HG03066 (cell line): Measurements from ENCODE around the gene EPB41L4B.
A peak's percentile ranks its signal among the peaks of the same experiment; 100 is the strongest.
"Not testable (repeated sequence)": the region's sequence is repeated elsewhere in the genome, so short reads cannot be mapped to it uniquely, and the experiment has no call there.

Experiments used
- ATAC-seq: cut with Tn5 transposase; IDR thresholded peaks from one replicate; pipeline ENCODE4 v1.9.1; 2021; ENCODE audit warnings: low read depth; ENCODE audit not compliant: unreplicated experiment

Gene EPB41L4B

DNA sequence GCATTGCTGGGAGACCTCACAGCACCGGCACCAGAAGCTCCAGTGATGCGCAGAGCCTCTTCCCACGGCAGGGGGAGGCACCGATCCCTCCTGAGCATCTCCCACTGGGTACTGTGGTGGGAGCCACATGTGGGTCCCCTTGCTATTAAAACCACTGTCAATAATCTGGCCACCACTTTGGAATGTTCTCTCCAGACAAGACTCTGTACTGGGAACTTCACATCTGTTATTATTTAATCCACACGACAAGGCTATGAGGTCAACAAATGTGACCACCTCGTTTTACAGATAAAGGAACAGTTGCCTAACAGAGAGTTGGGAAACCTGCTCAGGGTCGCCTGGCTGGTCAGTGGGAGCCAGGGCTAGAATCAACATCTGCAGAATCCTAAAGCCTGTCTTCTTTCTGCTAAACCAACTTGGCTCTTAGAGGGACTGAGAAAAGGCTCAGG, 72.7 kb downstream of the EPB41L4B start:
- no peak for ATAC-seq

DNA sequence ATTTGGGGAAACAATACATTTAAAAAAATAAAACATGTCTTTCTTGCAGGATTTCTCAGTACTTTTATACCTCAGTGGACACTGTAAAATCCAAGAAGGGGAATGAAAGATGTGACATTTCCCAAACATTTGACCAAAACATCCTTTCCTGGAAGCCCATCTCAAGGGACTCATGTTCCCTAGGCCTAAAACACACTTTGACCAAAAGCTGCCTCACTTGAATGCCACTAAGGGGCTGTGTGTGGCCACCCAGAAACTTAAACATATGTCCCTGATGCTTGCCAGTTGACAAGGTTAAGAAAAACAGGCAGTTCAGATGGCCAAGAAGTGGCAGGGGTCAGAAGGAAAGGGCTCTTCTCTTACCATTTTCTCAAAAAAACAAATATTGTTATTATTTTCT, 73.6 kb downstream of the EPB41L4B start:
- ATAC-seq, result no peak

DNA sequence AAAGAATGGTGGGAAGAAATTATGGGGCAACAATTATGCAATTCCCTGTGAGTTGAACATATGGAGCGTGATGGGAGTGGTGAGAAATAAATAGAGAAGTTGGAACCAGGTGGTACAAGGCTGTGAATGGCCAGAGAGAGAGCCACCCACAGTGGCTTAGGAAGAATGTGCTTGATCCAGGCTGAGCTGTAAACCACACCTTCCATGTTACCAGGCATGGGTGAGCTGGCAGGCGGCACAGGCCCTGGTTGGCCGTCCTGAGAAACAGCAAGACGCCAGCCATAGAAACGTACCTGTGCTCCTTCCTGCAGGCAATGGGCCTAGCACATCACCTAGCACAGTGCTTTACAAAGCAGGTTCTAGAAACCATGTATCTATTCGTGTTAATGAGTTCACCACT, 74.3 kb downstream of the EPB41L4B start:
- ATAC-seq, result no peak

DNA sequence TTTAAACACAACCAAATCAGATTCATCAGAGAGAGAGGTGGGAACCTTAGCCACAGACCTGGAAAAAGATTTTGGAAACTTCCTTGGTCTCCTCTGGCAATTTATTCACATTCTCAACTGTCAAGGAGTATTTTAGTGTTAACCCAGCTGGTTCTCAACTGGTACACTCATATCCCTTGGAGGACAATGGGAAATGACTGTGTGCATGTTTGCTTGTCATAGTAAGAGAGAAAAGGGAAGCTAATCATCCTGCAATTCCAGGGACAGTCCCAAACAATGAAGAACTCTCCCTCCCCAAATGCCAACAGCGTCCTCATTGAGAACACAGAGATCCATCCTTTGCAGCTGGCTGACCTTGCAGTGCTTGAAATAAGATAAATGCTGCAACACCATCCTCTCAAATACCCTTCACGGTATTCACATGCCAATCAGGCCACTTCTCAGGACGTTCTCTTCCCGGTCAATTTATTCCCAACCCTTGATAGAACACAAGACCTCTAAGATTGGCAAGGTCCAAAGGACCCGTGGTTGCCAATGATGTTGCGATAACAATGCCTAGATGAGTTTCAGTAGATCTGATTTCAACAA, 75.5 kb downstream of the EPB41L4B start:
- ATAC-seq, result no peak

DNA sequence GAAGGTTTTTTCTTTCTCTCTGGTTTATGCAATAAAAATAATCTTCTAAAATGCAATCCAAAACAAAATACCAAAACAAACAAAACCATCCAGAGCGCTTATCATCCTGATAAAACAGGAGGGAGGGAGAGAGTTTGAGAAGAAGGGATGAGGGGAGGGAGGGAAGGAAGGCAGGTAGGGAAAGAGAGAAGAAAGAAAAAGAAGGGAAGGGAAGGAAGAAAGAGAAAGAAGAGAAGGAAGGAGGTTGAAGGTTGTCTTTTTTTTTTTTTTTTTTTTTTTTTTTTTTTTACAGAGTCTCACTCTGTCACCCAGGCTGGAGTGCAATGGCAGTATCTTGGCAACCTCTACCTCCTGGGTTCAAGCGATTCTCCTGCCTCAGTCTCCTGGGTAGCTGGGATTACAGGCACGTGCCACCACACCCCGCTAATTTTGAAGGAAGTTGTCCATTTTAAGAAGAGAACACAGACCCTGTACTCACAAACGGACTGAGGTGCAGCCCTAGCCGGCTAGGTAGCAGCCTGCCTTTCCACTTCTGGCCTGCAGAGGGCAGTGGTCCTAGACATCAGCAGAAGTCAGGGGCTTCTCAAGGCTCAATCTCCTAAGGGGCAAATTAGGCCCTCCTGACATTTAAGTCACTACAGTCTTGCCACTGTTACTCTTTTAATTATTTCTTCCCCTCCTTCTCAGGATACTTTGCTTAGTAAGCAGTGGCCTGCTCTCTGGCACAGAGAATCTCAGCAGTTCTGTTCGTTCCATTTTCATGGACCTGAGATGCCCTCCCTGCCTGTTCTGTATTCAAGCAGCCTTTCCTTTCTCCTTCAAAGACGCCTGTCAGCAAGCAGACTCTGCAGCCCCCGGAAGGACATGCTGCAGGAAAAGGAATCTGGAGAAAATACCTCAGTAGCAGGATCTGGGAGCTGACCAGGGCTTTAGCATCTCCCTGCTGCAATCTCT, 76.4 kb downstream of the EPB41L4B start:
- ATAC-seq, result peak; percentile 82

DNA sequence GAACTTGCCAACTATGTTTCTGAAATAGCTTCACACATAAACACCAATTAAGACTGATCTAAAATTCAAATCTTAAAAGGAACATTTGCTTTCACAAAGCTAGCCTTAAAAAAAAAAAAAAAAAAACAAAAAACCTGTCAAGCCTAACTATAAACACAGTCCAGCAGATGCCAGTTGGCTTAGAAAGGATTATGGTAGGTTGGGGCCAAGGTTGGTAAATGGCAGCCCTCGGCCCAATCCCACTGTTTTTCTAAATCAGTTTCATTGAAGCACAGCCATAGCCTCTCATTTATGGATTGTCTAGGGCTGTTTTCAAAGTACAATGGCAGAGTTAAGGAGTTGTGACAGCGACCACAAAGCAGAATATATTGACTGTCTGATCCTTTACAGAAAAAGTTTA, 78.1 kb downstream of the EPB41L4B start:
- ATAC-seq, result no peak

DNA sequence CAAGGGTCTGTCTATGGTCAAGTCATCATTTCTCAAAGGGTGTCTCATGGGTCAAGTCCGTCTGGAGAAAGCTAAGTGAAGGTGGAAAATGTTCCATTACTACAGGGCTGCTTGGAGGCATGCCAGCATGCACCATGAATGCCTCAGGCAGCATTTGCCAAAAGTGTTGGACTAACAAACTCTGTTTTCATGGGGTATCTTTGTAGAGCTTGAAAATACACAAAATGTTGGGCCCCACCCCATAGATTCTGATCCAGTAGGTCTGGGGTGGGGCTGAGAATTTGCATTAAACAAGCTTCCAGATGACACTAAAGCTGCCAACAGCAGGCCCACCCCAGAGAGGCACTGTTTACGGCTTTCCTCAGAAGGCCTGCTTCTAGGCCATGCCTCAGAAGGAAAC, 78.8 kb downstream of the EPB41L4B start:
- no peak for ATAC-seq

DNA sequence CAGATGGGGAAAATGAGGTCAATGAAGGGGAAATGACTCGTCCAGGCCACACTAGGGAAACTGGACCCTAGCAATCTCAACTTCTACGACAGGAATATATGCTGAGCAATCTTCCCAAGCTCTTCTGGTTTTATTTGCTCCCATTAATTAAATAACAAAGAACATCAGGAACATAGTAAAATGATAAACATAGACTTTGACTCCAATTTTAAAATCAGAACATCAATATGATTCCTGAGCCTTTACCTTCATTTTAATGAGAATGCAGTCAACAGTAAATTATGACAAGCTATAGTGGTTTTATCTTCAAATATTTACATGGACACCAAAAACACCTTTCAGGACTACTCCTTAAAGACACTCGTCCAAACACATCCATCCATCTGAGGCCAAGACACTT, 79.7 kb downstream of the EPB41L4B start:
- no peak for ATAC-seq

DNA sequence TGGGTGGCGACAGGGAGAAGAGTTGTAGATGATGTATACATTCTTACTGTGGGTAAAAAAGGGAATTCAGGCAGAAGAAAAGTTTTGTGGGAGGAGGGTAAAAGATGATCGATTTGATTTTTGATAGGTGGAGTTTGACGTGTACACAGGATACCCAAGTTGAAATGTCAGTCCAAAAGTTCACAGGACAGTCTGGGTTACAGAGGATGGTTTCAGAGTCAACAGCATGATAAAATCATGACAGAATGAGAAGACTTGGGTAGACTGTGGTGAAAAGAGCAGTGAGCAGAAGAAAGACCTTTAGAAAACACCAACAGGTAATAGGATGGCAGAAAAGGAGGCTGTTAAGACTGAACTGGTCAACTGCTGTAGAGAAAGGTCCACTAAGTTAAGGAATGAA, 81.6 kb downstream of the EPB41L4B start:
- no peak for ATAC-seq

DNA sequence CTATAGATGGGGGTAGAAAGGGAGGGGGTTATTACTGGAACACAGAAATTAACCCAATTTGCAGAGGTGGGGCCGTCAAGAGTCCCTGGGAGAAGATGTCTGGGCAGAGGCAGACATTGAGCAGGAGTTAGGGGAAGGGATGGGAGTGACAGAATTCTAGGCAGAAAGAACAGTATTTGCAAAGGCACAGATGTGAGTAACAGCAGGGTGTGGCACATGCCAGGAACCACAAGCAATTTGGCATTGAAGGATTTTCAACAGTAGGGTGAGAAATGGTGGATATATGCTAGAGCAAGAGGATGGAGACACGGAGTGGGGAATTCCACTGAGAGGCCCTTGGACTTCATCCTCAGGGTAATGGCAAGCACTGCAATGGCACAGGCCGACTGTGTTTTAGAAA, 82.2 kb downstream of the EPB41L4B start:
- no peak for ATAC-seq

DNA sequence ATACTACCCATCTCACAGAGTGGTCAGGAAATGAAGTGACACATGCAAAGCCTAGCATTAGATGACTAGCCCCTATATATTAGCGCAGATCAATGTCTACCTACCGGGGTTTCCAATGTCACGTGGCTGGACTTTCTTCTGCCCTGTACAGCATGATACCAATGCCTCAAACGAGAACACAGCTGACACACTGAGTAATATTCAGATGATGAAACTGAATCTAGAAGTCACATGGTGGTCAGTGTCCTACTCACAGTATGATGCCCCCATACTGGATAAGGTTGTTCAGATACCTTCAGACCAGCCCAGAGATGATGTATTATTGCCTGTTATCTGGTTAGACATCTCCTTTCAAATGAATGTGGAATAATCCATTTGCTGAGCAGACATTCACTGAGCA, 82.7 kb downstream of the EPB41L4B start:
- ATAC-seq, result no peak

DNA sequence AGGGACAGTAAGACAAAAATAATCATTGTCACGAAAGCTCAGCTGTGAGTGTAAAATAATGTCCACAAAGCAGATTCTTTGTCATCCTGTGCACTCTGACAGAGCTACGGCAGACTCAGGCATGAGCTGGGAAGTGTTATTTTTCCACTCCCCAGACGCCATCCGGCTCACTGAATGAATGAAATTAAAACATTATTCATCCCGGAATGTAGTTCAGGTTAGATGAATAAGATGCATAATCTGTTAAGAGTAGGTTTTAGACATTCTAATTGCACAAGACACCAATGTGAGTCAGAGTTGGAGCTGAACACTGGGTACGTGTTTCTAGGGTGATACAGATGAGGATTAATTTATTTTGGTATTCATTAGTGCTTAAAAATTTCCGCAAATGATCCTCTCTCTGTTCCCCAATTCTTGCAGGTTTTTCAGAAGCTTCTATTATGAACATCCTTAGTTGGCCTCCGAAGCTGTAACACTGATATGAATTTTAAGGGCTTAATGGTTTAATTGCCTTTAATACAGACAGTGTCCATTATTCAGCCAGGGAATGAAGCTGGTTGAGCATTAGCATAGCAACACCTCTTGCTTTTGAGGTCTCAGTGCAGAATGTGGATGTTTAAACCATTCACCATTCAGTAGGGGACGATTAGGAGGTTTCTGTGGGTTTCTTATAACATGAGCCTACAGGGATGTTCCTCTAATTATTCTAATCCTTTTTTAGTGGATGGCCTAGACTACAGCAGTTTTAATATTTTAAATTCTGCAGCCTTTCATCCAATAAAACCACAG, 88.2 kb downstream of the EPB41L4B start:
- no peak for ATAC-seq

DNA sequence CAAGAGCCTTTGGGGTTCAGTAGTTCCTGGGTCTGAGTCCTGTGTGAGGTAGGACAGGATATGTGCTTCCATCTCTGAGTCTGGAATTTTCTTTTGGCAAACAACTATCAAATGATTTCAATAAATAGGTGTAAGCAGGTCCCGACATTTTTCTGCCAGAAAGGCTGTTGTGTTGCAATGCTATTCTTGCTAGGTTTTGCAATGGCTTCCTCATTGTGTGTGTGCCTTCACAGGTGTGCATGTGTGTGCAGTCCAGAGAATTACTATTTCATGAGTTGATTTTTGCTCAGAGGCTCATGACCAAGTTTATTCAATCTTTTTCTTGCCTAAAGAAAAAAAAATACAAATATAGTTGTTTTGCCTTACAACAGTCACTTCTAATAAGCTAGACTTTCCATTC, 89.3 kb downstream of the EPB41L4B start:
- ATAC-seq, result no peak

DNA sequence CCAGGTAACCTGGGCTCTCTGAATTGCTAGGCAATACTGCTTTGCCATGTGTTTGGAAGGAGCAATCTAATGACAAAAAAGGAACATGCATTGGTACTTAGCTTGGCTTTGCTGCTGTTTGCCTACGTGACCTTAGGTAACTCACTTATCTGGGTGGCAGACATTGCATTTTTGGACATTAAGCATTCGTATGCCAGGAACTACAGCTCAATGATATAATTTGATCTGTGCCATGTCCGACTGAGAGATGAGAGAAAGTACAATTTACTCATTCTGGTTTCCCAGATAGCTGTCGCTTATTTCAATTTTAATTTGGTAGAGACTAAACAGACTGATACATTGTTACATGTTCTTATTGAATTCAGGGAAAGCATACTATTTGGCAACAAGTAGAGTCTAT, 90.6 kb downstream of the EPB41L4B start:
- ATAC-seq, result no peak

DNA sequence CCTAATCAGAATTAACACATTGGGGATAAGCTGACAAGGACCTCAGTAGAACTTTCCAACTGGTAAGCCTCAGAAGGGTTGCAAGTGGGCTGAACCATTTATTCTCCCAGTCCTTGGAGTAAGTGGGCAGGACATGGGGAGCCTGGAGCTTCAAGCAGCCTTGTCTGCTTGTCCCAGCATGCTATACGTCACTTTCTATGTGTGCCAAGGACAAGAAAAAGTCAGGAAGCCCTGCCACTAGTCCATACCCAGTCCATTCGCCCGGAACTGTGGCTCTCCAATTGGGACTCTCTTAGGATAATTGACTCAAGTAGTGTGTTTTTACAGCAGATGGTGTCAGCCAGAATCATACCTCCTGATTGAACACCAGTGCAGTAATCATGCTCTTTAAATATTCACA, 91.2 kb downstream of the EPB41L4B start:
- ATAC-seq, result no peak

DNA sequence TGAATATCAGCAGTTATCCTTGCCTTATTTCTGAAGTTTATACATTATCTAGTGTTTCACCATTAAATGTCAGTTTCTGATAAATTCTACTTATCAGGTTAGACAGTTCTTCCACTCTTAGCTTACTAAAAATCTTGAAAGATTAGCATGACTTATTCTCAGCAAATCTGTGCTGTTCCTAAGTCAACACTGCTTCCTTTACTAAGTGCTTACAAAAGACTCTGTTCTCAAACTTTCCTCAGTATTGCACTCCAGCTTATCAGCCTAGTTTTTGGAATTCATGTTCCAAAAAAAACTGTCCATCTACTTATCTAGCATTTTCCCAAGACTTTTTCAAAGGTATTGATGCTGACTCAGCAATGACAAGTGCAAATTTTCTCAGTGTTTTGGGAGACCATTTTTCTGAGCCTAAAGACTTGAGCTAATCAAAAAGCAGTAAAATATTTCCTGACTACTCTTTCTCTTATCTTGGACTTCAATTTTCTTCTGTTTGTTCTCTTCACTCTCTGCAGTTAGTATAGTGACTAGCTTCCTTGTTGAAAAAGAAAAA, 92.7 kb downstream of the EPB41L4B start:
- no peak for ATAC-seq

DNA sequence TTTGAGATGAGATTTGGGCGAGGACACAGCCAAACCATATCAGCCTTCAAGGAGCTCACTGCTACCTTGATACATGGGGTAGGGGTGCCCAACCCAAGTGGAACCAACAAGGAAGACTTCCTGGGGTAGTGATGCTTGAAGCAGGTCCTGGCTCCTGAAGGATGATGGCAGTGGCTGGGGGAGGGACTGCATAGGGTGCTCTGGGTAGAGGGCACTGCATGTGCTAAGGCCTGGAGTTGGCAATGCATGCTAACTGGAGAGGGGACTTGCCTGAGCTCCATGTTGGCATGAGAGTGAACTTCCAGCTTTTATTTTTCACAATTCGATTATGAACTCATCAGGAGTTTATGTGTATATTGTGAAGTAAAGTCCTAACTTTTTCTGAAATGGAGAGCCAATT, 95.2 kb downstream of the EPB41L4B start:
- ATAC-seq, result no peak

DNA sequence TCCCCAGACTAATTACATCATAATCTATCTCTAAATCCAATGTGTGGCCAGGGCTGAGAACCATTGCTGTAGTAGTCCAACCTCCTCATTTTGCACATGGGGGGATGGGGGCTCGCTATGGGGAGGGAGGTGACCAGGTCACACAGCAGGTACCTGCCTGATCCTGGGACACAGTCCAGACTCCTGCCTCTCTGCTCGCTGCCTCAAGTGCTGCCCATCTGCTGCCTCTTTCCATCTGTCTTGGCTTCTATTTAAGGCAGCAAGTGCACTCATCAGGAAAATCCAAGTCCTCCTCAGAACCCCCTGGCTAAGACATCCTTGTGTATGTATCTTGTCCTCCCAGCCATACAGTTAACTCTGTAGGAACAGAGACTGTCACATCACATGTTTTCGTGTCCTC, 96.1 kb downstream of the EPB41L4B start:
- ATAC-seq, result no peak

DNA sequence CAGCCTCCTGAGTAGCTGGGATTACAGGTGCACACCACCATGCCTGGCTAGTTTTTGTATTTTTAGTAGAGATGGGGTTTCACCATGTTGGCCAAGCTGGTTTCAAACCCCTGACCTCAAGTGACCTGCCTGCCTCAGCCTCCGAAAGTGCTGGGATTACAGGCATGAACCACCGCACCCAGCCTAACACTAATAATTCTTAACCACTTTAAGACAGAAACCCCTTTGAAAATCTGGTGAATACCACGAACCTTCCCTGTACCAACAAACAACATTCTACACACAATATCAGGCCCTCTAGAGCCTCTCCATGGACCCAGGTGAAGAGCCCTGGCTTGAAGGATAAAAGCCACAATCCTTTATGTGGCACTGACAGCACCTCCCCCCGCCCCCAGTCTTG, 102.6 kb downstream of the EPB41L4B start:
- ATAC-seq, result not testable (repeated sequence)

DNA sequence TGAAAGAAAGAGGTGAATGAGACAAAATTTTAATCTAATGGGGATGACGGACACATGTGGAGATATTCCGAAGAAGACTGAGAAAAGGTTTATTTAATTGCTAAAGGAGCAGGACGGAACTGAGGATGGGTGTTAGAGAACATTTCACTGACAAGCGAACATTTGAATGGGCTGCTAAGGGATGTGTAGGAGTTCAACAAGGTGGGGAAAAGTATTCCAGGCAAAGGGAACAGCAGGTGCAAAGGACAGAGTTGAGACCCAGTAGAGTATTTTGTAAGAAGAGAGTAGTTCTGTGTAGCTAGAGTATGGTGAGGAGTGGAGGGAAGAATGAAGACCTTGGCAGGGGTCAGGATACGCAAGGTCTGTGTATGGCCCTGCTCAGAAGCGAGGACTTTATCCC, 106.4 kb downstream of the EPB41L4B start:
- ATAC-seq, result no peak
